Astrocyte (in vitro differentiated cells and primary cell): ENCODE data around the gene ENTPD3.
"Not testable (repeated sequence)": the region's sequence is repeated elsewhere in the genome, so short reads cannot be mapped to it uniquely, and the experiment has no call there.

ENCODE experiments used
- CTCF ChIP-seq: IDR thresholded peaks from 2 replicates; pipeline ENCODE4 v1.5.1; 2011; ENCODE audit warnings: low read depth, mild to moderate bottlenecking, inconsistent platforms, low read length, moderate library complexity; ENCODE audit not compliant: insufficient read depth
- EZH2 ChIP-seq: IDR thresholded peaks from 2 replicates; pipeline ENCODE4 v1.6.1; 2012; ENCODE audit warnings: mild to moderate bottlenecking, low read length, inconsistent platforms; ENCODE audit not compliant: insufficient read depth

- TF ChIP-seq CTCF, EZH2: not testable (repeated sequence)
These were observed 75.9 kb downstream of the ENTPD3 start for GRCh38 chr3:40462838-40463237.
